Fibroblast of pulmonary artery (primary cell): Measurements from ENCODE around the gene SNX33.

ENCODE experiments used
- DNase-seq: peaks from one replicate; pipeline ENCODE4 v3.0.0-alpha.2; 2010; ENCODE audit warnings: low read depth
- H3K4me3 ChIP-seq: replicated peaks from 2 replicates; pipeline ENCODE4 v1.5.1; 2011; ENCODE audit warnings: low read depth, mild to moderate bottlenecking, control low read depth, low read length, moderate library complexity
- TF ChIP-seq, protein P1 (sequence below): IDR thresholded peaks from 2 replicates; pipeline ENCODE4 v1.5.1; 2011; ENCODE audit warnings: mild to moderate bottlenecking, control low read depth, low read length, inconsistent platforms; ENCODE audit errors: missing control alignments

The SNX33 gene

DNA sequence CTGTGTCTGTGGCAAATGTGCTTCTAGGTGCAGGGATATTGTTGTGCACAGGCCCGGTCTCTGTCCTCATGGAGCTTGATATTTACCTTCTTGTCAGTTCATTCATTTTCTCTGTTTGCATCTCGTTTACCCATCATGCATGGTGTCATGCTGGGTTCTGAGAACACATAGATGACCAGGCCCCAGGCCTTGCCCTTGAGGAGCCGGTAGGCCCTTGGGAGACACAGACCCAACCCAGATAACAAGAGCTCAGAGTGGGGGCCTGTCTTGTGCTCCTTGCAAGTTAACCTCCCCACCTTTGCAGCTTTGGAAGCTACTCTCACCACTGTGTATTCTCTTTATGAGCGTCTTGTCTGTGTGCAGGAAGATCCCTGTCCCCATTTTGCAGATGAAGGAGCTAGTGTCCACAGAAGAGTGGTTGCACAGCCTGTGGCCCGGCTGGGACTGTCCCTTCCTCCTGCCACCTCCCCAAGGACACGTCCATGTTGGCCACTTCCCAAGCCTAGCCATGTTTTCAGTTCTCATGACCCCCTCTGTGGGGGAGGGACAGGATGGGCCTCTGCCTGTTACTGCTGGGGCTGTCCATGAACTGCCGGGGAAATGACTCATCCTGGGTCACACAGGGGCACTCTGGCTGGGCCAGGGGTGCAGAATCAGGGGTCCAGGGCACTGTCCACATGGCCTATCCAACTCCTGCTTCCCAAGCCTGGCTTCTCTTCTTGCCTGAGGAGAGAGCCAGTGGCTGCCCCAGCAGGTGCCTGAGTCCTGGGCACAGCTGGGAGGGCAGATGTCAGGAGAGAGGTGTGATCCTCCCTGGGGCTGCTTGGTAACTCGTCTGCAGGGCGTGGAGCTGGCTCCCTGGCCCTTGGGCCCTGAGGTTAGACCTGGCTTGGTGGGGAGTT lies 3.4 kb downstream of the SNX33 start:
- peak; percentile 35 for DNase-seq
- TF ChIP-seq, protein P1, sequence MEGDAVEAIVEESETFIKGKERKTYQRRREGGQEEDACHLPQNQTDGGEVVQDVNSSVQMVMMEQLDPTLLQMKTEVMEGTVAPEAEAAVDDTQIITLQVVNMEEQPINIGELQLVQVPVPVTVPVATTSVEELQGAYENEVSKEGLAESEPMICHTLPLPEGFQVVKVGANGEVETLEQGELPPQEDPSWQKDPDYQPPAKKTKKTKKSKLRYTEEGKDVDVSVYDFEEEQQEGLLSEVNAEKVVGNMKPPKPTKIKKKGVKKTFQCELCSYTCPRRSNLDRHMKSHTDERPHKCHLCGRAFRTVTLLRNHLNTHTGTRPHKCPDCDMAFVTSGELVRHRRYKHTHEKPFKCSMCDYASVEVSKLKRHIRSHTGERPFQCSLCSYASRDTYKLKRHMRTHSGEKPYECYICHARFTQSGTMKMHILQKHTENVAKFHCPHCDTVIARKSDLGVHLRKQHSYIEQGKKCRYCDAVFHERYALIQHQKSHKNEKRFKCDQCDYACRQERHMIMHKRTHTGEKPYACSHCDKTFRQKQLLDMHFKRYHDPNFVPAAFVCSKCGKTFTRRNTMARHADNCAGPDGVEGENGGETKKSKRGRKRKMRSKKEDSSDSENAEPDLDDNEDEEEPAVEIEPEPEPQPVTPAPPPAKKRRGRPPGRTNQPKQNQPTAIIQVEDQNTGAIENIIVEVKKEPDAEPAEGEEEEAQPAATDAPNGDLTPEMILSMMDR, result no peak

DNA sequence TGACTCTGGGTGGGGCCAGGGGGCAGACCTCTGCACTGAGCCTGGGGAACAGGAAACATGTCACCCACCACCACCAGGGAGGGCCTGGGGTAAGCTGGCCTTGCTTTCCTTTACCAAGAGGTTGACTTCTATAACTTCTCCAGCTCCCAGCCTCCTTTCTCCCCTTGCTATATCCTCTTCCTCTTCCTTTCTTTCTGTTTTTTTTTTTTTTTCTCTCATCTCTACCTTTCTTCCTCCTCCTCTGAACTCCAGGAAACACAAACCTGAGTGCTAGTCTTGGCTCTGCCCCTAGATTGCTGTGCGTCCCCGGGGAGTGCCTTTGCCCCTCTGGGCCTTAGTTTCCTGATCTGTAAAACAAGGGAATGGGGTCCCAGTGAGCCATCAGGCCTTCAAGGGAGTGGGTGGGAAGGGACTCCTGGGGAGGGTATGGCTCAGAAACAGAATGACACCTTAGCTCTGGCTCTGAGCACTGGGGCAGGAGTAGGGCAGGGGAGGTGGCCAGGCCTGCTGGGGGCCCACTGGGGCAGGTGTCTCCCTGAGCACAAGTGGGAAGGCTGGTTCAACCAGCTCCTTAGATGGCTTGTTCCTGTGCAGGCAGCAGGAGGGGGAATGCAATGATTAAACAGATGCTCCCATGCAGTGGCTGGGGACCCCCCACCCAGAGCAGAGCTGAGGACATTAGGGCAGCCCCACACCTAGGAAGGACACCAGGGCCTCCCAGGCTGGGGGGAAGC lies 4.3 kb downstream of the SNX33 start:
- peak overlapping the region; percentile 93 for H3K4me3 ChIP-seq

More for the DNA sequence above, 3.4 kb downstream of the SNX33 start:
- H3K4me3 ChIP-seq, result peak overlapping the region; percentile 93

DNA sequence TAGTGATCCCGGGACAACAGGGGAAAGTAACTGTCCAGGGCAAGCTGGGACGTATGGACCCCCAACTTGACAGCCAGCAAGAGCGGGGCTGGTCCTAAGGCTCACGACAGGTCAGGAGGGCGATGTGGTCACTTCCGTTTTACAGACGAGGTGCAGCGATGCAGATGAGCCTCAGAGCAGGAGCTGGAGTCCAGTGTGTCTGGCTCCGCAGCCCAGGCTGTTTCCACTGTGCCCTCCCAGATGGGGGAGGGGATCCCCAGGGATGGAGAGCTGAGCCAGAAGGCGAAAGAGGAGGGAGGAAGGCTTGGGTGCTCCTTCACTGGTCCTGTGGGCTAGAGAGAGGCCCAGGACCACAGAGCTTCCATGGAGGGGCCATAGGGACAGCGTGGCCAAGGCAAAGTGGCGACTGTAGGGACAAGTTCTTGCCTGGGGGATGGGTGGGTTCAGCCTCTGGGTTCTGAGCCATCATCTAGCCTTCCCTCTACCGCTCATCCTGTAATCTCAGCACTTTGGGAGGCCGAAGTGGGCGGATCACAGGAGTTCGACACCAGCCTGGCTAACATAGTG lies 5.7 kb downstream of the SNX33 start:
- TF ChIP-seq, protein P1, result no peak

More for the DNA sequence above, 4.3 kb downstream of the SNX33 start:
- TF ChIP-seq, protein P1, result no peak
- DNase-seq, result no peak

DNA sequence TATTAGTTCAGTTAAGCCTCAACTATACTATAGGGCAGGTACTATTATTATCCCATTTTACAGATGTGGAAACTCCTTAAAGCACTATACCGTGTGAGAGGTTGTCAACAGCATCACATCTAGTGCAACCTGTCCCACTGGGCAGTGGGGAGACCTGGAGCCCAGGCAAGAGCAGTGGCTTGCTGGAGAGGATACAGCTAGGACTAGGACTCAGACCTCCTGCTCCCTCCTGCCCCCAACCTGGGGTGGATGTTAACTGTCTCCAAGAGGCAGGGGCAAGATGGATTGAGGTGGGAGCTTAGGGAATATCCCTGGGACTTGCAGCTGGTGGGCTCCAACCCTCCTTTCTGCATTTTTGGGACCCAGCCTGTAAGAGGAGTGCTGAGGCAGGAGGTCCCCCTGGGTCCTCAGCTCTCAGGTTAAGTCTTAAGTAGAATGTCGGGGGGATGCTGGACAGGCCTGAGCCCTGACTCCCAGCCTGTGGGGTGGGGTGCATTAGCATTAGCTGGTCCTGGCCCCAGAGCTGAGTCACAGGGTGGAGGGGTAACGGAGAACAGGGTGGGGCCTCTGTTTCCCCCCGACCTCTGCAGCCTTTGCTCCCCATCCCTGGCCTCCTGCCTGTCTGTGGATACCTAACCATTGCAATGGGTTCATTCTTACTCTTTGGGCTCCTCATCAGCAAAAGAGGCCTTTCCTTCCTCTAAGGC lies 6.6 kb downstream of the SNX33 start:
- no peak overlapping the region for H3K4me3 ChIP-seq
- TF ChIP-seq, protein P1, result no peak
- DNase-seq, result no peak

More for the DNA sequence above, 5.7 kb downstream of the SNX33 start:
- no peak overlapping the region for H3K4me3 ChIP-seq
- no peak for DNase-seq

DNA sequence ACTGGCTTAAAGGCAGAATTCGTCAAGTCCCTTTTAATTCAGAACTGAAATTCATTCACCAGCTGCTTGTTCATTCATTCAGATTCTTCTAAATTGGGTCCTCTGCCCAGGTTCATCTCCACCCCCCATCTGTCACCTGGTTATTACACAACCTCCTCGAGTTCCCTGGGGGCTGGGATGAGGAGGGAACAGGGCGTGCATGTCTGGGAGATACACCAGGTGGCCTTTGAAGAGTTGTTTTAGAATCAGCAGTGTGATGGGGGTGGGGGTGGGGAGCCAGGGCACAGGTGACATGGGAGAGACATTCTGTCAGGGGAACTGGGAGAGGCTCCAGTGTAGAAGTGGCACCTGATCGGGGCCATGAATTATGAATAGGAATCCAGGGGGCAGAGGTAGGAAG lies 8.2 kb downstream of the SNX33 start:
- DNase-seq, result no peak
- H3K4me3 ChIP-seq, result no peak overlapping the region
- TF ChIP-seq, protein P1, result no peak

DNA sequence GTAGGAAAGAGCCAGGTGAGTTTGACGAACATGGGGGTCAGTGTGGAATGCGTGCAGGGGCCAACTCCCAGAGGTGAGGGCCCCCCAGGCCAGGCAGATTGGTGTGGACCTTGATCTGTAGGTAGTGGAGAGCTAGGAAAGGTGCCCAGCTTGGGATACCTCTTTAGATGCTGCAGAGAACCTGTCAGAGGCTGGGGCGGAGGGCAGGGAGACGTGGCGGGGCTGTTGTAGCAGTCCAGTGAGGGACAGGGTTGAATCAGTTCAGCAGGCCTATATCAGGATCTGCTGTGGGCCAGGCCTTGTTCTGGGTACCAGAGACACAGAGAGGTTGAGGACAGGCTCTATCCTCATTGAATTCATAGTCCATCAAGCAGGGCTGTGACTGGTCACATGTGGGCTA lies 8.6 kb downstream of the SNX33 start:
- H3K4me3 ChIP-seq, result no peak overlapping the region
- TF ChIP-seq, protein P1, result no peak
- DNase-seq, result no peak
